Left colon (tissue), 2 donors: ENCODE results near the gene CHD9NB. TPM values are rescaled to one million over a fixed set of nuclear protein-coding genes. Genes with fewer than 3 reads are reported as not detected.
"Not testable (repeated sequence)": the region's sequence is repeated elsewhere in the genome, so short reads cannot be mapped to it uniquely, and the experiment has no call there.

Experiments used
- ATAC-seq: fragments of 200-7000 bp; cut with Tn5 transposase; one replicate; pipeline ENCODE4 v1.9.1; 2020; ENCODE audit warnings: mild to moderate bottlenecking, moderate library complexity
- DNase-seq, 2 donors: peaks; one replicate each; pipeline ENCODE4 v3.0.0-alpha.2; 2020
- intact Hi-C, 2 donors: fragments of 100-400 bp; cut with DNase I in 1 of 2; cut with micrococcal nuclease in 1 of 2; formaldehyde crosslinking; loops; one replicate each; pipeline versions ENCODE4 v1.11.2 to v1.14.0; 2022; cut with DNase I, micrococcal nuclease
- total RNA-seq, 2 donors: library from RNA; stranded (reverse); fragmentation: NEBNext Ultra II Directional; extraction: Animal tissue kit (Norgen Biotek cat#: 25700); gene quantifications; one replicate each; pipeline ENCODE4 v1.2.1, GENCODE V29; 2021
- donor health status: DM: no; HTN: no; CAD: no.
- donor health status: DM: yes; HTN: yes; CAD: no.

CHD9NB gene
- total RNA-seq, 2 donors from 2014 or later, result 5.0 to 6.1 TPM

DNA sequence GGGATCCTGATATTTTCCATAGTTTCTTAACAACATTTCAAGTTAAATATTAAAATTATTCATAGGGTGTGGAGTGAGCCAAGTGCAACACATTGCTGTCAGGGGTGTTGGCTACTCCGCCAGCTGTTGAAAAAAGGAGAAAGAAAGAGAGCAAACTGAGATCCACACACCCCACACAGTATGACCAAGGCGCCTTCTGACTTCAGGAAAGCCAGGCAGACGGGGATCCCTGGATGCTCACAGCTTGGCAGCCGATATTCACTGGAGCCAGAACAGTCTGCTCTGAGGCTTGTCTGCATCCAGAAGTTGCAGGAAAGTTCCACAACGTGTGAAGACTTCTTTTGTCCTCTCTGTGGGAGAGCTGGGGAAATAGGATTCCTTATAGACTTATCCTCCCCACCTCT is 9.3 kb downstream of the CHD9NB start:
- DNase-seq, result peak in 1 of 2 donors; percentile 30
- intact Hi-C loops, result loop anchor here in 1 of 2 donors (10.0 kb wide), 1 partner anchor 471 kb away; no protein-coding TSS in a partner anchor
- ATAC-seq, result peak; percentile 26

GRCh38 chr16:53042235-53042701 is 10.4 kb downstream of the CHD9NB start:
- ATAC-seq (no peak), DNase-seq (no peak)
- intact Hi-C loops, result loop anchor here in 1 of 2 donors (10.0 kb wide), 1 partner anchor 473 kb away; no protein-coding TSS in a partner anchor

GRCh38 chr16:53041320-53042051 is 11.2 kb downstream of the CHD9NB start:
- DNase-seq (peak in 1 of 2 donors; percentile 59), ATAC-seq (peak; percentile 26)
- intact Hi-C loops, result loop anchor here in 1 of 2 donors (10.0 kb wide), 1 partner anchor 473 kb away; no protein-coding TSS in a partner anchor

DNA sequence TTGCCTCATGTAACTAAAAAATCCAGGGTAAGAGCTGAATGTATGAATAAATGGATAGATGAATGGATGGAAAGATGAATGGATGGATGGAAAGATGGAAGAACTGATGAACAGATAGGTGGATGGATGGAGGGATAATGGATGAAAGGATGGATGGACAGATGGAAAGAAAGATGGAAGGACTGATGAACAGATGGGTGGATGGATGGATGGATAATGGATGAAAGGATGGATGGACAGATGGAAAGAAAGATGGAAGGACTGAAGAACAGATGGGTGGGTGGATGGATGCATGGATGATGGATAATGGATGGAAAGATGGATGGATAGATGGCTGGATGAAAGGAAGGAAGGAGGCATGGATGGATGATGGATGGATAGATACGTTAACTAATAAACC is 11.9 kb downstream of the CHD9NB start:
- intact Hi-C loops, result loop anchor here in 1 of 2 donors (10.0 kb wide), 1 partner anchor 474 kb away; no protein-coding TSS in a partner anchor
- ATAC-seq, result no peak

DNA sequence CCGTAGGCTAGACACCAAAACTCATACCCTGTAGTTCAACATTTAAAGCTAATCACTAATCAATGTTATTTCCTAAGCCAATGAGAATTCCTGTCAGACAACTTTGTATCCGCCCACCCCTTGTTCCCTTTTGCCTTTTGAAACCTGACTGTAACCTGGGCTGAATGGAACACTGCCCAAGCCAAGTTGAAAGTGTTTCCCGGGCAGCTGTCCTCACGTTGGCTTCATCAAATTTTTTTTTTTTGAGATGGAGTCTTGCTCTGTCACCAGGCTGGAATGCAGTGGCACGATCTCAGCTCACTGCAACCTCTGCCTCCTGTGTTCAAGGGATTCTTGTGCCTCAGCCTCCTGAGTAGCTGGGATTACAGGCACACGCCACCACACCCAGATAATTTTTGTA is 16.0 kb downstream of the CHD9NB start:
- DNase-seq, intact Hi-C loops, ATAC-seq: not testable (repeated sequence)

More for the DNA sequence above, 11.9 kb downstream of the CHD9NB start:
- no peak for DNase-seq

DNA sequence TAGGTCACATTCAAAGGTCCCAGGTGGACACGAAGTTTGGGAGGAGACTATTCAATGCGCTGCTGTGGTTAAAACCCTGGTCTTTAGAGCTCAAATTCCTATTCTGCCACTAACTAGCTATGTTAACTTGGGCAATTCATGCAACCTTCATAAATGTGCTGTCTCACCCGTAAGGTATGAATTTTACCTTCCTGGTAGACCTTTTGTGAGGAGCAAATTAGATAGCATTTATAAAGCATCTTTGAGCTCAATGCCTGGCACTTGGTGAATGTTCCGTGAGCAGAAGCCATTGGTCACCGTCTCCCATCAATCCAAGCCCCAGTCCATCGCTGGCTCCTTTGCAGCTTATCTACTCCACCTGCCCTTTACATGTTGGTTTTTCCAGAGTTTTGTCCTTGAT is 16.6 kb downstream of the CHD9NB start:
- ATAC-seq, result no peak
- no peak for DNase-seq
- intact Hi-C loops, result no loop called here

- ATAC-seq, result no peak
- no peak for DNase-seq
- intact Hi-C loops, result no loop called here
Measured at GRCh38 chr16:53035176-53035942, 17.3 kb downstream of the CHD9NB start.

- intact Hi-C loops, result no loop called here
- DNase-seq (no peak), ATAC-seq (no peak)
Measured at GRCh38 chr16:53034306-53034705, 18.4 kb downstream of the CHD9NB start.

- intact Hi-C loops, result no loop called here
- ATAC-seq, result peak; percentile 68
- DNase-seq, result no peak
Measured at GRCh38 chr16:53031323-53031942, 21.3 kb downstream of the CHD9NB start.

DNA sequence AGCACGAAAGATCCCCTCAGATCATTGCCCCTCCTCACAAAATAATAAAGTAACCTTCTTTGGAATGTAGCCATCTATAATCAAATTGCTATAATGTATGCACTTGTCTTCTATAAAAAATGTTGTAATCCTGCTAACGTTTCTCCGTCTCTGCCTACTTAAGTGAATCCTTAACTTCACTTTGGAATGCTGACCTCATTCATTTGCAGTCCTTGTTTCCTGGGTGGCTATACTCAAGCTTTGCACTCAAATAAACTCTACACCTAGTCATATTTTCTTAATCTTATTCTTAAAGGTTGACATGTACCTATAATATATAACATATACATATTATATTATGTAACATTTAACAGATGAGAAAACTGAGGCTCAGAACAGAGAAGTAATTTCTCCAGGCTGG is 22.7 kb downstream of the CHD9NB start:
- peak; percentile 72 for ATAC-seq
- intact Hi-C loops, result no loop called here

GRCh38 chr16:53024045-53024444 is 28.7 kb downstream of the CHD9NB start:
- ATAC-seq (no peak), DNase-seq (no peak)
- intact Hi-C loops, result loop anchor here in 1 of 2 donors (5.0 kb wide), 1 partner anchor 832 kb away; no protein-coding TSS in a partner anchor

More for the DNA sequence above, 22.7 kb downstream of the CHD9NB start:
- DNase-seq, result no peak

- intact Hi-C loops, result loop anchor here in 1 of 2 donors (5.0 kb wide), 1 partner anchor 830 kb away; no protein-coding TSS in a partner anchor
- DNase-seq, result peak in 1 of 2 donors; percentile 28
- ATAC-seq, result peak; percentile 86
Measured at GRCh38 chr16:53022374-53022773, 30.3 kb downstream of the CHD9NB start.

DNA sequence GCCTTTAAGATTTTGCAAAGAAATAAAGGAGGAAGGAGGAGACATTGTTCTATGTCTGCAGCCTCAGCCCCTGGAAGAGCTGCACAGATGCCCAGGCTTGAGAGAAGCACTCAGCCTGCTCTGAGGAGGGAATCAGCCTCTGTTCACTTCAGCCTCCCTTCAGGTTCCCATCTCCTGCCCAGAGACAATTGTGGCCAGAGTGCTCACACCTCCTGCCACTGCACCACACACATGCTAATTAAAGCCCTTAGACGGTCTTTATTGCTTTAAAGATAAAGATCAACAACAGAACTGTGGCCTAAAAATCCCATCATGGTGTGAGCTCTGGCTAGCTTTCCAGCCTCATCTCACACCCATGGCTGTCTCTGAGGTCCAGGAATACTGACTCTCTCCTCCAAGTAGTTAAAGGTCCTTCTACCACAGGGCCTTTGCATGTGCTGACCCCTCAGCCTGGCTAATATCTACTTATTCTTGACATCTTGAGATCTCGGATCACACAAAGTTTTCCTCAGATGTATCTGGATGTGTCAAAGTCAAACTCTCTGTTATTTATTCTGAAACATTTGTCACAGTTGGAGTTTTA is 33.8 kb downstream of the CHD9NB start:
- DNase-seq (no peak), ATAC-seq (no peak)
- intact Hi-C loops, result no loop called here

DNA sequence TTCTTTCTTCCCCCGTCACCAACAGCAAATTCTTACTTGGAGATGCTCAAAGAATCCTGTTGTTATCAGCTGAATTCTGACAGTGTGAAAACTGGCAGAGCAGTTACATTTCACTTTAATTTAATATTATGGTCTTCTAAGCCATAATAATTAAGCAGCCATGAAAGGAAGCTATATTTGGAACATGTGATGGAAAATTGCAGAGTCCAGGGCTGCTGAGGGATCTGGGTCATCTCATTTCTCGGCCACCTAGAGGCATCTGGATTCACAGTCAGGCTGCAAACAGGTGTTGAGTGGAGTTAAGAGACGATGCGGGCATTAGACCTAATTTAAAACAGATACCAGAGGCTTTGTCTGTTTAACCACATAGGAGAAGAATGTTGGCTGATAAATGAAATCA is 38.4 kb downstream of the CHD9NB start:
- DNase-seq (no peak), ATAC-seq (no peak)
- intact Hi-C loops, result no loop called here

GRCh38 chr16:53007095-53007494 is 45.6 kb downstream of the CHD9NB start:
- intact Hi-C loops, result no loop called here
- ATAC-seq (no peak), DNase-seq (no peak)

- DNase-seq (no peak), ATAC-seq (no peak)
- intact Hi-C loops, result no loop called here
Measured at GRCh38 chr16:52997922-52998321, 54.8 kb downstream of the CHD9NB start.

GRCh38 chr16:52994942-52995341 is 57.8 kb downstream of the CHD9NB start:
- DNase-seq, result no peak
- ATAC-seq, result no peak
- intact Hi-C loops, result no loop called here

- intact Hi-C loops, result no loop called here
- no peak for ATAC-seq
Measured at GRCh38 chr16:52993179-52993578, 59.5 kb downstream of the CHD9NB start.

DNA sequence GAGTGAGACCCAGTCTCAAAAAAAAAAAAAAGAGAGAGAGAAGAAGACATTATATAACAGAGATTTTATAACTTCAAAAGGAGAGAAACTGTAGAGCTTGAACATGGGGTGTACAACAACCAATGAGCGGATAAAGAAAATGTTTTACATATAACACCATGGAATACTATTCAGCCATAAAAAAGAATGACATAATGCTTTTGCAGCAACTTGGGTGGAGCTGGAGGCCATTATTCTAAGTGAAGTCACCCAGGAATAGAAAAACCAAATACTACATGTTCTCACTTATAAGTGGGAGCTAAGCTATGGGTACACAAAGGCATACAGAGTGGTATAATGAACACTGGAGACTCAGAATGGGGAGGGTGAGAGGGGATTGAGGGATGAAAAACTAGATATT is 61.1 kb downstream of the CHD9NB start:
- intact Hi-C loops, result no loop called here

More at GRCh38 chr16:52993179-52993578, 59.5 kb downstream of the CHD9NB start:
- DNase-seq, result no peak

More for the DNA sequence above, 61.1 kb downstream of the CHD9NB start:
- DNase-seq (no peak), ATAC-seq (no peak)
